Body of pancreas (tissue), 4 donors: Measurements from ENCODE around the gene LMO7.

Source experiments
- POLR2A ChIP-seq, 3 donors: fragments of 450-650 bp; IDR thresholded peaks; one replicate each; pipeline ENCODE4 v1.6.1; 2016; ENCODE audit warnings: antibody characterized with exemption in 3 of 3, mild to moderate bottlenecking in 2 of 3
- TF ChIP-seq, protein P1 (sequence below), 7 experiments: fragments of 450-650 bp in 4 of 7; fragments of 200-600 bp in 3 of 7; sonication (generic) in 3 of 7; IDR thresholded peaks; one replicate each; pipeline ENCODE4 v1.5.1; 2016 to 2019; ENCODE audit warnings: antibody characterized with exemption in 7 of 7

- no peak for TF ChIP-seq POLR2A (IDR thresholded peaks at IDR 0.05)
- TF ChIP-seq, protein P1, sequence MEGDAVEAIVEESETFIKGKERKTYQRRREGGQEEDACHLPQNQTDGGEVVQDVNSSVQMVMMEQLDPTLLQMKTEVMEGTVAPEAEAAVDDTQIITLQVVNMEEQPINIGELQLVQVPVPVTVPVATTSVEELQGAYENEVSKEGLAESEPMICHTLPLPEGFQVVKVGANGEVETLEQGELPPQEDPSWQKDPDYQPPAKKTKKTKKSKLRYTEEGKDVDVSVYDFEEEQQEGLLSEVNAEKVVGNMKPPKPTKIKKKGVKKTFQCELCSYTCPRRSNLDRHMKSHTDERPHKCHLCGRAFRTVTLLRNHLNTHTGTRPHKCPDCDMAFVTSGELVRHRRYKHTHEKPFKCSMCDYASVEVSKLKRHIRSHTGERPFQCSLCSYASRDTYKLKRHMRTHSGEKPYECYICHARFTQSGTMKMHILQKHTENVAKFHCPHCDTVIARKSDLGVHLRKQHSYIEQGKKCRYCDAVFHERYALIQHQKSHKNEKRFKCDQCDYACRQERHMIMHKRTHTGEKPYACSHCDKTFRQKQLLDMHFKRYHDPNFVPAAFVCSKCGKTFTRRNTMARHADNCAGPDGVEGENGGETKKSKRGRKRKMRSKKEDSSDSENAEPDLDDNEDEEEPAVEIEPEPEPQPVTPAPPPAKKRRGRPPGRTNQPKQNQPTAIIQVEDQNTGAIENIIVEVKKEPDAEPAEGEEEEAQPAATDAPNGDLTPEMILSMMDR (IDR thresholded peaks at IDR 0.05) = no peak
These were observed 135.7 kb downstream of the LMO7 start for GRCh38 chr13:75771818-75772217.
